HAP-1 (cell line): Measurements from ENCODE around the gene LAMB1.

Source experiments
- DNase-seq, 2 experiments: peaks; one replicate each; pipeline ENCODE4 v3.0.0-alpha.2; 2016 to 2020; ENCODE audit warnings: low spot score in 2 of 2
- H3K27me3 ChIP-seq: fragments of 250-450 bp; sonication (Bioruptor Pico); 2 replicates; pipeline ENCODE4 v1.5.1; 2020; ENCODE audit warnings: low read depth, mild to moderate bottlenecking, moderate library complexity
- H3K36me3 ChIP-seq: fragments of 250-450 bp; sonication (Bioruptor Pico); replicated peaks from 2 replicates; pipeline ENCODE4 v1.5.1; 2020; ENCODE audit warnings: mild to moderate bottlenecking
- H3K4me1 ChIP-seq: fragments of 250-450 bp; sonication (Bioruptor Pico); 2 replicates; pipeline ENCODE4 v1.5.1; 2020; ENCODE audit warnings: mild to moderate bottlenecking
- H3K4me3 ChIP-seq: fragments of 250-450 bp; sonication (Bioruptor Pico); 2 replicates; pipeline ENCODE4 v1.5.1; 2020; ENCODE audit warnings: mild to moderate bottlenecking, moderate library complexity
- H3K9me3 ChIP-seq: fragments of 250-450 bp; sonication (Bioruptor Pico); 2 replicates; pipeline ENCODE4 v1.5.1; 2020; ENCODE audit warnings: mild to moderate bottlenecking, moderate library complexity
- in situ Hi-C: fragments of 300-500 bp; cut with MboI; formaldehyde crosslinking; loops from 3 replicates; pipeline ENCODE4 v1.14.3; 2020; ENCODE audit warnings: low sequenced_read_pairs, inconsistent platforms, mixed read lengths

LAMB1 gene

GRCh38 chr7:107981466-107981865 lies 21.5 kb downstream of the LAMB1 start:
- Histone ChIP-seq H3K36me3 (peaks cover 27% of the 10 kb centered on the region), H3K4me1 (peaks cover 21% of the 10 kb centered on the region), H3K9me3 (no peaks in the 10 kb centered on the region), H3K27me3 (no peaks in the 10 kb centered on the region), H3K4me3 (no peak overlapping the region)
- in situ Hi-C loops: no loop called here
- DNase-seq: no peak

GRCh38 chr7:107980671-107981190 lies 22.2 kb downstream of the LAMB1 start:
- Histone ChIP-seq H3K9me3 (no peaks in the 10 kb centered on the region), H3K36me3 (peaks cover 21% of the 10 kb centered on the region), H3K27me3 (no peaks in the 10 kb centered on the region), H3K4me3 (no peak overlapping the region), H3K4me1 (peaks cover 21% of the 10 kb centered on the region)
- in situ Hi-C loops: no loop called here
- no peak for DNase-seq

GRCh38 chr7:107980171-107980570 lies 22.8 kb downstream of the LAMB1 start:
- in situ Hi-C loops: no loop called here
- peaks cover 19% of the 10 kb centered on the region for H3K36me3 ChIP-seq
- DNase-seq: peak in 1 of 2 experiments; percentile 91

GRCh38 chr7:107978815-107979408 lies 24.0 kb downstream of the LAMB1 start:
- Histone ChIP-seq H3K4me3 (no peak overlapping the region), H3K4me1 (peaks cover 21% of the 10 kb centered on the region), H3K27me3 (no peaks in the 10 kb centered on the region), H3K36me3 (peaks cover 19% of the 10 kb centered on the region), H3K9me3 (no peaks in the 10 kb centered on the region)
- in situ Hi-C loops: no loop called here
- no peak for DNase-seq

More at GRCh38 chr7:107980171-107980570, 22.8 kb downstream of the LAMB1 start:
- peaks cover 21% of the 10 kb centered on the region for H3K4me1 ChIP-seq
- H3K4me3 ChIP-seq: no peak overlapping the region
- no peaks in the 10 kb centered on the region for H3K27me3 ChIP-seq
- no peaks in the 10 kb centered on the region for H3K9me3 ChIP-seq

- H3K27me3 ChIP-seq: no peaks in the 10 kb centered on the region
- no peak overlapping the region for H3K4me3 ChIP-seq
- no peak for DNase-seq
- in situ Hi-C loops: no loop called here
- H3K9me3 ChIP-seq: no peaks in the 10 kb centered on the region
- peaks cover 34% of the 10 kb centered on the region for H3K36me3 ChIP-seq
- peaks cover 21% of the 10 kb centered on the region for H3K4me1 ChIP-seq
These were observed 25.9 kb downstream of the LAMB1 start for GRCh38 chr7:107977048-107977447.

- Histone ChIP-seq H3K4me1 (peaks cover 21% of the 10 kb centered on the region), H3K4me3 (no peak overlapping the region), H3K36me3 (peaks cover 34% of the 10 kb centered on the region), H3K9me3 (no peaks in the 10 kb centered on the region), H3K27me3 (no peaks in the 10 kb centered on the region)
- no peak for DNase-seq
- in situ Hi-C loops: no loop called here
These were observed 26.3 kb downstream of the LAMB1 start for GRCh38 chr7:107976620-107977019.

GRCh38 chr7:107975394-107976013 lies 27.5 kb downstream of the LAMB1 start:
- Histone ChIP-seq H3K27me3 (no peaks in the 10 kb centered on the region), H3K4me1 (peaks cover 19% of the 10 kb centered on the region), H3K36me3 (peaks cover 34% of the 10 kb centered on the region), H3K9me3 (no peaks in the 10 kb centered on the region), H3K4me3 (no peak overlapping the region)
- in situ Hi-C loops: no loop called here
- DNase-seq: no peak

GRCh38 chr7:107973861-107974260 lies 29.1 kb downstream of the LAMB1 start:
- Histone ChIP-seq H3K4me3 (no peak overlapping the region), H3K4me1 (peaks cover 12% of the 10 kb centered on the region), H3K36me3 (peaks cover 38% of the 10 kb centered on the region), H3K9me3 (no peaks in the 10 kb centered on the region), H3K27me3 (no peaks in the 10 kb centered on the region)
- in situ Hi-C loops: no loop called here
- no peak for DNase-seq

GRCh38 chr7:107972941-107973376 lies 30.0 kb downstream of the LAMB1 start:
- Histone ChIP-seq H3K4me1 (peaks cover 3% of the 10 kb centered on the region), H3K9me3 (no peaks in the 10 kb centered on the region), H3K27me3 (no peaks in the 10 kb centered on the region), H3K36me3 (peaks cover 36% of the 10 kb centered on the region), H3K4me3 (no peak overlapping the region)
- in situ Hi-C loops: no loop called here
- DNase-seq: no peak

GRCh38 chr7:107972075-107972482 lies 30.9 kb downstream of the LAMB1 start:
- peaks cover 36% of the 10 kb centered on the region for H3K36me3 ChIP-seq

GRCh38 chr7:107971613-107972012 lies 31.3 kb downstream of the LAMB1 start:
- in situ Hi-C loops: no loop called here
- no peaks in the 10 kb centered on the region for H3K9me3 ChIP-seq
- no peak for DNase-seq
- H3K36me3 ChIP-seq: peaks cover 39% of the 10 kb centered on the region
- H3K4me3 ChIP-seq: no peak overlapping the region
- no peaks in the 10 kb centered on the region for H3K27me3 ChIP-seq
- no peaks in the 10 kb centered on the region for H3K4me1 ChIP-seq

More at GRCh38 chr7:107972075-107972482, 30.9 kb downstream of the LAMB1 start:
- no peak for DNase-seq
- in situ Hi-C loops: no loop called here
- no peaks in the 10 kb centered on the region for H3K9me3 ChIP-seq
- H3K27me3 ChIP-seq: no peaks in the 10 kb centered on the region
- no peak overlapping the region for H3K4me3 ChIP-seq
- H3K4me1 ChIP-seq: no peaks in the 10 kb centered on the region

- H3K4me3 ChIP-seq: no peak overlapping the region
- no peak for DNase-seq
- H3K4me1 ChIP-seq: no peaks in the 10 kb centered on the region
- H3K36me3 ChIP-seq: peaks cover 43% of the 10 kb centered on the region
- H3K27me3 ChIP-seq: no peaks in the 10 kb centered on the region
- in situ Hi-C loops: no loop called here
- H3K9me3 ChIP-seq: no peaks in the 10 kb centered on the region
These were observed 31.9 kb downstream of the LAMB1 start for GRCh38 chr7:107971100-107971499.

- no peak overlapping the region for H3K4me3 ChIP-seq
- in situ Hi-C loops: no loop called here
- DNase-seq: no peak
- peaks cover 37% of the 10 kb centered on the region for H3K36me3 ChIP-seq
- no peaks in the 10 kb centered on the region for H3K27me3 ChIP-seq
- no peaks in the 10 kb centered on the region for H3K4me1 ChIP-seq
- H3K9me3 ChIP-seq: no peaks in the 10 kb centered on the region
These were observed 33.1 kb downstream of the LAMB1 start for GRCh38 chr7:107969856-107970255.

- H3K36me3 ChIP-seq: peaks cover 38% of the 10 kb centered on the region
- no peaks in the 10 kb centered on the region for H3K9me3 ChIP-seq
- no peak overlapping the region for H3K4me3 ChIP-seq
- in situ Hi-C loops: no loop called here
- H3K4me1 ChIP-seq: no peaks in the 10 kb centered on the region
- DNase-seq: no peak
- no peaks in the 10 kb centered on the region for H3K27me3 ChIP-seq
These were observed 34.5 kb downstream of the LAMB1 start for GRCh38 chr7:107968449-107968848.
